ENCODE results near the gene ADAMTS2.
A peak's percentile ranks its signal among the peaks of the same experiment; 100 is the strongest.

ADAMTS2 gene

GRCh38 chr5:179371681-179372680, 26.7 kb upstream of the ADAMTS2 start:
- no peak for DNase-seq

DNA sequence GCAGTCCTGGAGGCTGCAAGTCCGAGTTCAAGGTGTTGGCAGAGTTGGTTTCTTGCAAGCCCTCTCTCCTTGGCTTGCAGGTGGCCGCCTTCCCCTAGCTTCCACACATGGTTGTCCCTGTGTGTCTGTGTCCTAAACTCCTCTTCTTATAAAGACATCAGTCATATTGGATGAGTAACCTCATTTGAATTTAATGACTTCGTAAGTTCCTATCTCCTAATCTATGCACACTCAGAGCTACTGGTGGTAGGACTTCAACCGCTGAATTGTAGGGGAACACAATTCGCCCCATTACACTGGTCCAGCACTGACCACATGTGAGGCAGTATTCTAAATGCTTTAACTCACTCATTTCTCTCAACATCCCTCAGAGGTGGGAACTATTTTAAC, 25.9 kb upstream of the ADAMTS2 start:
- DNase-seq: no peak

GRCh38 chr5:179370490-179371120, 25.3 kb upstream of the ADAMTS2 start:
- no peak for DNase-seq

GRCh38 chr5:179369530-179369884, 24.2 kb upstream of the ADAMTS2 start:
- DNase-seq: no peak

DNA sequence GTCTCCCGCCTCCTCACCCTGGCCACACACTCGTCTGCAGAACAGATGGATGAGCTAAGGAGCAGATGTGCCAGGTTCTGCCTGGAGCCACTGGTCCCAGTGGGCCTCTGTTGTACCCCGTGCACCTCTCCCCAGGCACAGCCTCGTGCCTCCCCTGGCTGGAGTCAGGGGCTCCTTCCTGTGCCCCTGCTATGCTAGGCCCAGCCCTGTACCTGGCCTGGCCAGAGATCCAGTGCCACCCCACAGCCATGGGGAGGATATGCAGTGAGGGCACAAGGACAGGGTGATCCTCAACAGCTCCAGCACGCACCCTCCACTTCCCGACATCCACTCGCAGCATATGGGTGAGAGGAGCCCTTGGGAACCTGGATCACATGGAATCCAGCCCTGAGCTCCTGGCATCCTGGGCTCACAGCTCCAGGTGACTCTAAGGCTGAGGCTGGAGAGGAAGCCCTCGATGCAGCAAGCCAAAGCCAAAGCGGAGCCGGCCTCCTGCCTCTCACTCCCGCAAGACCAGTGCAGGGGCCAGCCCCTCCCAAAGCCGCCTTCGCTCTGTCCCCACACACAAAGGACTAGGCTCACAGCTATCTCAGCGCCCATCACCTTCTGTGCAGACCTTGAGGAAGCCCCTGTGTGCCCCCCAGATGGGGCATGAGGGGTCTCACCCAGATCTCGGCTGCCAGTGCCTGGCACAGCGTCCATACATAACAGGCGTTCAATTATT, 23.7 kb upstream of the ADAMTS2 start:
- DNase-seq: no peak

DNA sequence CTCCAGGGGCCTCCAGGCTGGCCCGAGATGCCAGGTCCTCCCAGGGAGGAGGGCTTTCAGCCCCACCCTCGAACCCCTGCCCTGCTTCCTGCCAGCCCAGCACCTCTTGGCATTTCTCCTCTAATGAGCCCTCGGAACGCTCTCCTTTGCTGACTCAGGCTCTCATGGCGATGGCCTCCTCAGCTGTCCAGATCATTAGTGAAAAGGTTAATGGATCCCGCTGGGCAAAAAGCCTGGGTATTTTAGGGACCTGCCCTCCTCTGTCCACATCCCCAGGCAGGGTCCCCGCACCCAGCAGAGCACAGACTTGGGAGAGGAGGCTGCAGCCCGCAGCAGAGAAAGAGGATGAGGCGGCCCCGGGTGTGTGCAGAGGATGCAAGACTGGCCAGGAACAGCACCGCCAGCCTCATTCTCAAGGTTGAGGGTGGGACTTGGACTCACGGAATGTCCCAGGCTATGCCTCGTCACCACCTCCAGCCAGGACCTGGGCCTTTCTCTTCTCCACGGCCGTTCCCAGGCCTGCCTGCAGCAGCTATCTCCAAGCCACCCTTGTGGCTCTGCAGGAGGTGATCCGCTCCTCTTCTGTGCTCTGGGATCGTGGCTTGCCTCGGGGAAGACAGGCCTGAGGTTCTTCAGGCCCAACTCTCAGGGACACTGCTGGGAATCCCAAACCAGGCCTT, 23.0 kb upstream of the ADAMTS2 start:
- no peak for DNase-seq

DNA sequence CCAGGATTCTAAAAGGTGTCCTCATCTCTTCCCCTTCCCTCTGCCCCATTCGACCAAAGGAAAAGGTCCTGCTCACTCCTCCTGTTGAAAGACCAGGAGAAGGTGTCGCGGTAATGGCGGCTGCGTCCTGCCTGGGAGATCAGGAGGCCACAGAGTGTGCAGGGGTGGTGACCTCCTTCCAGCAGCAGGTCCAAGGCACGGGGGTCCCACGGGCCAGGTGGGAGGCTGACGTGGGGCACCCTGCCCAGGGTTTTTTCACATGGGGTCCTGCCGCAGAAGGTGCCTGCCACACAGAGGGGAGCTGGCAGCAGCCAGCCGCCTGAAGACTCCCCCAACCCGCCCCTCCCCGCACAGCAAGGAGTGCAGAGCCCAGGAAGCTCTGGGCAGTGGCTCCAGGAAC, 22.2 kb upstream of the ADAMTS2 start:
- DNase-seq: no peak

DNA sequence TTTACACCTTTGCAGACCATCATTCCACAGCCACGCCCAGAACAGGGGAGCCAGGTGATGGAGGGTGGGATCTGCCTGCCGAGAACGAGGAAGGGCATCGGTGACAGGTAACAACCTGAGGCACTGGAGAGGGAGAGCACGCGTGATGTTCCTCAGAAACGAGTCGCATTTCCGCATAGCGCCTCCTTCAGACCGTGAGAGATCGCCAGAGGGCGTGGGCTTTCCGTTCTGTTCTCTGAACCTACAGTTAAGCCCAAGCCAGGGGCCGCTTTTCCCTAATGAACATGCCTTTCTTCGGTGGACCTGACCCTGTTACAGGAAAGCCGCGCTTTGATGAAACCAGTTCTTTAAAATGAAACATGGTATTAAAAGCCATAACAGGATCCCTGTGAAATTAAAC, 17.1 kb upstream of the ADAMTS2 start:
- no peak for DNase-seq

- DNase-seq: no peak
Observed at GRCh38 chr5:179361037-179361603, 15.9 kb upstream of the ADAMTS2 start.

GRCh38 chr5:179357031-179357430, 11.8 kb upstream of the ADAMTS2 start:
- DNase-seq: no peak

GRCh38 chr5:179355976-179356974, 11.0 kb upstream of the ADAMTS2 start:
- peak; percentile 51 for DNase-seq

DNA sequence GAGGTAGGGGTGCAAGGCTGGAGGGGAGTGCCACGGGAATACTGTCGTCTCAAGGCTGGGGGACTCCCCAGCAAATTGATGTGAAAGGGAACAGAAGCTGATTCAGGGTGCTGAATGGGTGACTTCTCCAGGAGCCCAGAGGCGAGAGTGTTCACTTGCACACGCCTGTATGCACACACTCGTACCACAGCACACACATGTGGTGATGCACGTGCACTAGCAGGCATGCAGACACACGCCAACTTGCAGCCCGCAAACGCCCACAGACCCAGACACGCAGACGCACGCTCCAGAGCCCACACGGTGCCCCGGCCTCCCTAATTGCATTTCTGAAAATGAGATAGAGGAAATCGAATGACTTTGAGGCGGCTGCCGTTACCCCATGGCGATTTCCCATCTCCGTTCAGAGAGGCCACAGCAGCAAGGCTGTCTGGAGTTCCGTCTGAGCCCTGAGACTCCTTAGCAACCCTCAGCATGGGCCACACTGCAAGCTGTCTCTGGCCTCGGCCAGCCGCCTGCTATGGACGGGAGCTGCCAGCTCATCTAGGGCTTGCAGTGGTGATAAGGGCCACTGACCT, 9.1 kb upstream of the ADAMTS2 start:
- no peak for DNase-seq

DNA sequence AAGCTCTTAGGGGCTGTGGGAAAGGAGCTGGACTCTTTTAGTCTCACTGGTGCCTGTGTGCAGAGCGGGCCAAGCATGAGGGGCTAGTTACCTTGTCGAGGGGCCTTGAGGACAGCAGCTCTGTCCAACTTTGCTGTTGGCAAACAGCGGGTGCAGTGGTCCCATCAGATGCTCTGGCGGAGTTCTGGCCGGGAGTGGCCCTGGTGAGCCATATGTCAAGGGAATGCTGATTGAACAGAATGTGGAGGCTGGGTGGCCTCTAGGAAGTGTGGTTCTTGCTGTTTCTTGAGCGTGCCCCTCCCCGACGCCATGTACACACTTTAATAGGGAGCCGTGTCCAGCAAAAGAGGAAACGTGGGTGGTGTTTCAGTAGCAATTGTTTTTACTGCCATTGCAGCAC, 3.6 kb upstream of the ADAMTS2 start:
- DNase-seq: peak; percentile 54

GRCh38 chr5:179348011-179348530, 2.8 kb upstream of the ADAMTS2 start:
- DNase-seq: no peak

- DNase-seq: no peak
Observed at GRCh38 chr5:179347581-179347980, 2.3 kb upstream of the ADAMTS2 start.

GRCh38 chr5:179346875-179347274, 1.6 kb upstream of the ADAMTS2 start:
- DNase-seq: no peak

- no peak for DNase-seq
Observed at GRCh38 chr5:179346401-179346800, 1.1 kb upstream of the ADAMTS2 start.

DNA sequence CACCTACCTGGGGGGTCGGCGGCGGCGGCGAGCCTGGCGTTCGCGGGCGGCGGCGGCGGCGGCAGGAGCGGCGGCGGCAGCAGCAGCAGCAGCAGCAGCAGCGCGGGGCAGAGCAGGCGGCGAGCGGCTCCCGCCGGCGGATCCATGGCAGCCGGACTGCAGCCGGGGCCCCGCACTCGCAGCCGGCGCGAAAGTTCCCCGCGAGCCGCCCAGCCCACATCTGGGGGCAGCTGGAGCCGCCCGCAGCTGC, 153 bp downstream of the ADAMTS2 start:
- DNase-seq: no peak

DNA sequence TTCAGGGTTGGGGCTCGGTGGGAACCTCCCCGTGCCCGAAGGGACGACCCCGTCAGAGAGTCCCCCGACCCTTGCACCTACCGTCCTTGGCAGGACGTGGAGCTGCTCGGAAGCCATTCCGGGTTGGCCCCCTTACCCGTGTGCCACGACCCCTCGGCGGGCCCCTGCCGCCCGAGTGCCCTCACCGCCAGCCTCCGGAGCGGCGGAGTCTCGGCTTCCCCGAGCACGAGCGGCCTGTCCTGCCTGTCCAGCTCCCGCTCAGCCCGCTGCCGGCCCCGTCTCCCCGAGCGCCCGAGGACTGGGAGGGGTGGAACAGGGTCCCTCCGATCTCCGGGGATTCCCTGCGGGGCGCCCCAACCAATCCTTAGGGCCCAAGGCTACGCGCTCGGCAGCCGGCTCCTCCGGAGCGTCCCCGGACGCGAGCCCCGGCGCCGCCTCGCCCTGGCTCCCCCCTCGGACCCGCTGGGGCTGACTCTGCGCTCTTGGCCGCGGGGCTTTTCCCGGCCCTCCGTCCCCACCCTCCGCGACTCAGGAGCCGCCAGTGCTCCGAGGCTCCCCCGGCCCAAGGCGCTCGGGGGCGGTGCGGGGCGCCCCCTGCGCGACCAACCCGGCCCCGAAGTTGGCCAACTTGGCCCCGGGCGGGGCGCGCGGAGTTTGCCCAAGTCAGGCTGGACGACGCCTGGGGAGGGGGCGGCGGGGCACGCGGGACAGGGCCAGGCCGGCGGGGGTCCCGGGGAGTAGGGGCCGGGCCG, 654 bp downstream of the ADAMTS2 start:
- no peak for DNase-seq

DNA sequence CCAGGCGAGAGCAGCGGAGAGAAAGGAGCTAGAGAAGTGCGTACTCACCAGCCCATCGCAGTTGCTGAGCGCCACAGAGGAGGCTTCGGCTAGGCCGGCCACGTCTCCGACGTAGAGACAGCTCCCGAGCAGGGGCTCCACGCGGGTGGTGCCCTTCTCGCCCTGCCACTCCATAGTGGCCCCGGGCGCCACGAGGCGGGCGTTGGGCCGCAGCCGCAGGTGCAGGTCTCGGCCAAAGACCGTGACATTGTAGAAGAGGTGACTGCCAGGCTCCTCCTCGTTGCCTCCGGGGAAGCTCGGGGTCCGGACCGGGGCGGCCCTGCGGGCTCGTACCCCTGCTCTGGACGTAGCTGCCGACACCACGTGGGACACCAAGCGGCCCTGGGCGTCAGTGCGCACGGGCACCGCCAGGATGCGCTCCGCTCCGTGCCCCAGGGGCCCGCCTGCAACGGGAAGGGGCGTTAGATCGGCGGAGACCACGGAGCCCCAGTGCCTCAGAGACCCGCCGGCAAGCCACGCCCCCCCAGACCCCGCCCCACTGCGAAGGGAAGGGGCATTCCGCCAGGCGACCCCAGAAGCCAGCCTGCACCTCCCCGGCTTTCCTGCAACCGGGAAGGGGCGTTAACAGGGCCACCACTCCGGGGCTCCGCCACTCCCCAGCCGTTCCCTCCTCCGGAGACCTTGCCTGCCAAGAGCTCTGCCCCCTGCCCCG, 1.4 kb downstream of the ADAMTS2 start:
- DNase-seq: peak; percentile 21

Measured in inflammatory macrophage treated with lipopolysaccharide for 4 hours (primary cell).